Epithelial cell of esophagus (primary cell): Measurements from ENCODE around the gene GCLC.
A peak's percentile ranks its signal among the peaks of the same experiment; 100 is the strongest.

ENCODE experiments used
- DNase-seq: peaks from one replicate; pipeline ENCODE4 v3.0.0; 2010; ENCODE audit warnings: low read depth
- H3K4me3 ChIP-seq: 2 replicates; pipeline ENCODE4 v1.5.1; 2011; ENCODE audit warnings: mild to moderate bottlenecking, low read length, control low read depth
- CTCF ChIP-seq: IDR thresholded peaks from 2 replicates; pipeline ENCODE4 v1.5.1; 2011; ENCODE audit warnings: low read depth, mild to moderate bottlenecking, low read length, control low read depth, inconsistent platforms; ENCODE audit not compliant: insufficient read depth; ENCODE audit errors: missing control alignments

The GCLC gene

GRCh38 chr6:53532061-53532797 is 12.7 kb downstream of the GCLC start:
- no peak for DNase-seq
- no peak overlapping the region for H3K4me3 ChIP-seq
- no peak for TF ChIP-seq CTCF

- no peak overlapping the region for H3K4me3 ChIP-seq
- no peak for DNase-seq
- TF ChIP-seq CTCF: no peak
These were observed 14.0 kb downstream of the GCLC start for GRCh38 chr6:53530780-53531386.

- DNase-seq: peak; percentile 70
- TF ChIP-seq CTCF: no peak
- H3K4me3 ChIP-seq: no peak overlapping the region
These were observed 14.6 kb downstream of the GCLC start for GRCh38 chr6:53530346-53530745.

GRCh38 chr6:53529324-53530036 is 15.4 kb downstream of the GCLC start:
- DNase-seq: no peak
- no peak overlapping the region for H3K4me3 ChIP-seq
- TF ChIP-seq CTCF: no peak

GRCh38 chr6:53528107-53528506 is 16.8 kb downstream of the GCLC start:
- no peak for TF ChIP-seq CTCF
- no peak for DNase-seq
- H3K4me3 ChIP-seq: no peak overlapping the region

GRCh38 chr6:53527249-53527765 is 17.6 kb downstream of the GCLC start:
- no peak for TF ChIP-seq CTCF
- DNase-seq: no peak
- H3K4me3 ChIP-seq: no peak overlapping the region
